ENCODE measurements around the gene KDM4B.

DNA sequence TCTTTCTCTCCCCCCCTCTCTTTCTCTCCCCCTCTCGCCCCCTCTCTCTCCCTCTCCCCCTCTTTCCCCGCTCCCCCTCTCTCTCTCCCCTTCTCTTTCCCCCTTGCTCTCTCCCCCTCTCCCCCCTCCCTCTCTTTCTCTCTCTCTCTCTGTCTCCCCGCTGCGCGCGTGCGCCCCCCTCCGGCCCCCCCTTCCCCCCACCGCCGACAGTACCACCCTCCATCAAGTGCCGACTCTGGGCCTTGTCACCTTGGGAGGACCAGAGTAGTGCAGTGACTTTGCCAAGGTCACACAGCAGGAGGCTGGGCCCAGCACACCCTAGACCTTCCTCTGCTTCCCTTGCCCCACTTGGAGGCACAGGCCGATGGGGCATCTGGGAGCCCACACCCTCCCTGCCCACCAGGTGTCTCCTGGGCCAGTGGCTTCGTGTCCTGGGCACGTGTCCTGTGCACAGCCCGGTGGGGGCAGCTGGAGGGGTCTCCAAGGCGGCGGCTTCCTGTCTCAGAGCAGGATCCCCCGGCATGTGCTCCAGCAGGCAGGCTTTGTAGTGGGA lies 121.6 kb downstream of the KDM4B start:
- TF ChIP-seq, protein P1, sequence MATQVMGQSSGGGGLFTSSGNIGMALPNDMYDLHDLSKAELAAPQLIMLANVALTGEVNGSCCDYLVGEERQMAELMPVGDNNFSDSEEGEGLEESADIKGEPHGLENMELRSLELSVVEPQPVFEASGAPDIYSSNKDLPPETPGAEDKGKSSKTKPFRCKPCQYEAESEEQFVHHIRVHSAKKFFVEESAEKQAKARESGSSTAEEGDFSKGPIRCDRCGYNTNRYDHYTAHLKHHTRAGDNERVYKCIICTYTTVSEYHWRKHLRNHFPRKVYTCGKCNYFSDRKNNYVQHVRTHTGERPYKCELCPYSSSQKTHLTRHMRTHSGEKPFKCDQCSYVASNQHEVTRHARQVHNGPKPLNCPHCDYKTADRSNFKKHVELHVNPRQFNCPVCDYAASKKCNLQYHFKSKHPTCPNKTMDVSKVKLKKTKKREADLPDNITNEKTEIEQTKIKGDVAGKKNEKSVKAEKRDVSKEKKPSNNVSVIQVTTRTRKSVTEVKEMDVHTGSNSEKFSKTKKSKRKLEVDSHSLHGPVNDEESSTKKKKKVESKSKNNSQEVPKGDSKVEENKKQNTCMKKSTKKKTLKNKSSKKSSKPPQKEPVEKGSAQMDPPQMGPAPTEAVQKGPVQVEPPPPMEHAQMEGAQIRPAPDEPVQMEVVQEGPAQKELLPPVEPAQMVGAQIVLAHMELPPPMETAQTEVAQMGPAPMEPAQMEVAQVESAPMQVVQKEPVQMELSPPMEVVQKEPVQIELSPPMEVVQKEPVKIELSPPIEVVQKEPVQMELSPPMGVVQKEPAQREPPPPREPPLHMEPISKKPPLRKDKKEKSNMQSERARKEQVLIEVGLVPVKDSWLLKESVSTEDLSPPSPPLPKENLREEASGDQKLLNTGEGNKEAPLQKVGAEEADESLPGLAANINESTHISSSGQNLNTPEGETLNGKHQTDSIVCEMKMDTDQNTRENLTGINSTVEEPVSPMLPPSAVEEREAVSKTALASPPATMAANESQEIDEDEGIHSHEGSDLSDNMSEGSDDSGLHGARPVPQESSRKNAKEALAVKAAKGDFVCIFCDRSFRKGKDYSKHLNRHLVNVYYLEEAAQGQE (IDR thresholded peaks at IDR 0.05; ENCODE audit: insufficient replicate concordance, low read depth): no peak
- TF ChIP-seq, protein P2, sequence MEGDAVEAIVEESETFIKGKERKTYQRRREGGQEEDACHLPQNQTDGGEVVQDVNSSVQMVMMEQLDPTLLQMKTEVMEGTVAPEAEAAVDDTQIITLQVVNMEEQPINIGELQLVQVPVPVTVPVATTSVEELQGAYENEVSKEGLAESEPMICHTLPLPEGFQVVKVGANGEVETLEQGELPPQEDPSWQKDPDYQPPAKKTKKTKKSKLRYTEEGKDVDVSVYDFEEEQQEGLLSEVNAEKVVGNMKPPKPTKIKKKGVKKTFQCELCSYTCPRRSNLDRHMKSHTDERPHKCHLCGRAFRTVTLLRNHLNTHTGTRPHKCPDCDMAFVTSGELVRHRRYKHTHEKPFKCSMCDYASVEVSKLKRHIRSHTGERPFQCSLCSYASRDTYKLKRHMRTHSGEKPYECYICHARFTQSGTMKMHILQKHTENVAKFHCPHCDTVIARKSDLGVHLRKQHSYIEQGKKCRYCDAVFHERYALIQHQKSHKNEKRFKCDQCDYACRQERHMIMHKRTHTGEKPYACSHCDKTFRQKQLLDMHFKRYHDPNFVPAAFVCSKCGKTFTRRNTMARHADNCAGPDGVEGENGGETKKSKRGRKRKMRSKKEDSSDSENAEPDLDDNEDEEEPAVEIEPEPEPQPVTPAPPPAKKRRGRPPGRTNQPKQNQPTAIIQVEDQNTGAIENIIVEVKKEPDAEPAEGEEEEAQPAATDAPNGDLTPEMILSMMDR (IDR thresholded peaks at IDR 0.05; ENCODE audit: insufficient read depth, low read length): no peak
- TF ChIP-seq POLR2AphosphoS5 (IDR thresholded peaks at IDR 0.05; ENCODE audit: low read depth): no peak
- TF ChIP-seq SPI1 (IDR thresholded peaks at IDR 0.05; ENCODE audit: borderline replicate concordance, low read depth): no peak
- TF ChIP-seq GABPA (IDR thresholded peaks at IDR 0.05; ENCODE audit: low read depth): no peak
